CMK (cell line): ENCODE results near the gene CHCHD3.

Source experiments
- DNase-seq: peaks from one replicate; pipeline ENCODE4 v3.0.0-alpha.2; 2010; ENCODE audit warnings: low read depth

CHCHD3 gene

GRCh38 chr7:132742189-132742612 is 339.7 kb downstream of the CHCHD3 start:
- DNase-seq = no peak

- DNase-seq = no peak
Measured at GRCh38 chr7:132740176-132740575, 341.7 kb downstream of the CHCHD3 start.

- no peak for DNase-seq
Measured at GRCh38 chr7:132739271-132739955, 342.5 kb downstream of the CHCHD3 start.

GRCh38 chr7:132738254-132738653 is 343.6 kb downstream of the CHCHD3 start:
- DNase-seq = no peak

GRCh38 chr7:132735476-132735875 is 346.4 kb downstream of the CHCHD3 start:
- no peak for DNase-seq
